ENCODE measurements around the gene BRAP.

GRCh38 chr12:111664499-111664898, 21.3 kb downstream of the BRAP start:
- TF ChIP-seq, protein P1, sequence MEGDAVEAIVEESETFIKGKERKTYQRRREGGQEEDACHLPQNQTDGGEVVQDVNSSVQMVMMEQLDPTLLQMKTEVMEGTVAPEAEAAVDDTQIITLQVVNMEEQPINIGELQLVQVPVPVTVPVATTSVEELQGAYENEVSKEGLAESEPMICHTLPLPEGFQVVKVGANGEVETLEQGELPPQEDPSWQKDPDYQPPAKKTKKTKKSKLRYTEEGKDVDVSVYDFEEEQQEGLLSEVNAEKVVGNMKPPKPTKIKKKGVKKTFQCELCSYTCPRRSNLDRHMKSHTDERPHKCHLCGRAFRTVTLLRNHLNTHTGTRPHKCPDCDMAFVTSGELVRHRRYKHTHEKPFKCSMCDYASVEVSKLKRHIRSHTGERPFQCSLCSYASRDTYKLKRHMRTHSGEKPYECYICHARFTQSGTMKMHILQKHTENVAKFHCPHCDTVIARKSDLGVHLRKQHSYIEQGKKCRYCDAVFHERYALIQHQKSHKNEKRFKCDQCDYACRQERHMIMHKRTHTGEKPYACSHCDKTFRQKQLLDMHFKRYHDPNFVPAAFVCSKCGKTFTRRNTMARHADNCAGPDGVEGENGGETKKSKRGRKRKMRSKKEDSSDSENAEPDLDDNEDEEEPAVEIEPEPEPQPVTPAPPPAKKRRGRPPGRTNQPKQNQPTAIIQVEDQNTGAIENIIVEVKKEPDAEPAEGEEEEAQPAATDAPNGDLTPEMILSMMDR (IDR thresholded peaks at IDR 0.05) = no peak
- TF ChIP-seq POLR2A (IDR thresholded peaks at IDR 0.05) = no peak

Measured in esophagus squamous epithelium (tissue), 4 donors.